K562 (cell line): ENCODE measurements around the gene SAMD14. TPM values are rescaled to one million over a fixed set of nuclear protein-coding genes. Genes with fewer than 3 reads are reported as not detected.

Experiments
- ATAC-seq: fragments of 200-7000 bp; cut with Tn5 transposase; 3 replicates; pipeline ENCODE4 v1.9.1; 2020; ENCODE audit warnings: moderate library complexity
- BruUV-seq: library from RNA; stranded (reverse); fragments of 400-500 nt; replicated peaks from 2 replicates; lab custom pipeline; 2021; lab: Mats Ljungman, UMichigan
- CTCF ChIA-PET: fragments of 300-600 bp; formaldehyde crosslinking; extraction: SDS; loops from one replicate; lab custom pipeline; 2021; ENCODE audit warnings: low intra/inter-chr PET ratio; lab: Yijun Ruan, JAX
- POLR2A ChIA-PET: fragments of 300-600, 350-650 bp; sonication (Branson Sonifier 250); formaldehyde crosslinking; extraction: SDS; loops from one replicate; lab custom pipeline; 2021; ENCODE audit warnings: antibody characterized with exemption, inconsistent platforms; lab: Yijun Ruan, JAX
- DNase-seq, 4 experiments: peaks; one replicate each; pipeline versions ENCODE4 v3.0.0 to v3.0.0-alpha.2; 2011 to 2018; ENCODE audit warnings: low spot score in 3 of 4, mixed read lengths in 3 of 4; ENCODE audit errors: extremely low read depth in 1 of 4
- FAIRE-seq: peaks from 2 replicates; lab custom pipeline; 2011; peaks lifted over from hg19 to GRCh38; lab: Jason Lieb, UNC
- H2AFZ ChIP-seq: 2 replicates; pipeline ENCODE4 v1.6.0; 2011; ENCODE audit warnings: low read depth, low read length, control low read depth, inconsistent platforms
- H3K27ac ChIP-seq: fragments of 200-600 bp; 3 replicates; pipeline ENCODE4 v1.8.0; 2011; ENCODE audit warnings: low read depth, mild to moderate bottlenecking, control low read depth, inconsistent platforms, low read length, moderate library complexity, mixed read lengths; ENCODE audit errors: extremely low read depth
- H3K27me3 ChIP-seq, 2 experiments: fragments of 300-600 bp in 1 of 2; 2 replicates in 1 of 2; 3 replicates in 1 of 2; pipeline versions ENCODE4 v1.6.0 to v1.8.0; 2011; ENCODE audit warnings: inconsistent platforms in 2 of 2, low read length in 2 of 2, mild to moderate bottlenecking in 1 of 2, mixed read lengths in 1 of 2, moderate library complexity in 1 of 2; ENCODE audit not compliant: control insufficient read depth in 2 of 2, insufficient read depth in 2 of 2
- H3K36me3 ChIP-seq: fragments of 300-600 bp; 3 replicates; pipeline ENCODE4 v1.8.0; 2011; ENCODE audit warnings: mild to moderate bottlenecking, low read length, inconsistent platforms; ENCODE audit not compliant: control insufficient read depth, insufficient read depth
- H3K4me1 ChIP-seq, 2 experiments: fragments of 200-600 bp in 1 of 2; replicated peaks in 1 of 2; 2 replicates in 1 of 2; 3 replicates in 1 of 2; pipeline versions ENCODE4 v1.5.1 to v1.8.0; 2011; ENCODE audit warnings: inconsistent platforms in 2 of 2, low read length in 2 of 2, mild to moderate bottlenecking in 1 of 2, mixed read lengths in 1 of 2, moderate library complexity in 1 of 2; ENCODE audit not compliant: control insufficient read depth in 2 of 2, insufficient read depth in 2 of 2
- H3K4me2 ChIP-seq: 2 replicates; pipeline ENCODE4 v1.6.1; 2011; ENCODE audit warnings: low read length, control low read depth, inconsistent platforms, mixed read lengths; ENCODE audit not compliant: insufficient read depth
- H3K4me3 ChIP-seq: fragments of 200-600 bp; sonication (generic), shearing (Covaris generic); 2 replicates; pipeline ENCODE4 v1.5.1; 2016; ENCODE audit warnings: control low read depth, inconsistent platforms
- H3K79me2 ChIP-seq: fragments of 200-600 bp; 3 replicates; pipeline ENCODE4 v1.8.0; 2011; ENCODE audit warnings: low read length, inconsistent platforms; ENCODE audit not compliant: control insufficient read depth, insufficient read depth
- H3K9ac ChIP-seq, 2 experiments: 2 replicates each; pipeline versions ENCODE4 v1.6.0 to v1.6.1; 2011; ENCODE audit warnings: low read depth in 2 of 2, low read length in 2 of 2, control low read depth in 1 of 2, inconsistent platforms in 1 of 2, mild to moderate bottlenecking in 1 of 2, mixed read lengths in 1 of 2; ENCODE audit not compliant: insufficient read depth in 1 of 2
- H3K9me1 ChIP-seq: one replicate; pipeline ENCODE4 v1.6.0; 2011; ENCODE audit warnings: inconsistent platforms, mild to moderate bottlenecking, low read length, moderate library complexity; ENCODE audit not compliant: control insufficient read depth, insufficient read depth
- H3K9me3 ChIP-seq: replicated peaks from 2 replicates; pipeline ENCODE4 v1.5.1; 2011; ENCODE audit warnings: low read depth, low read length, inconsistent platforms; ENCODE audit not compliant: control insufficient read depth, insufficient read depth
- H4K20me1 ChIP-seq: replicated peaks from 2 replicates; pipeline ENCODE4 v1.6.1; 2011; ENCODE audit warnings: low read length, inconsistent platforms, mixed read lengths; ENCODE audit not compliant: control insufficient read depth, insufficient read depth
- CHD2 ChIP-seq: IDR thresholded peaks from 2 replicates; pipeline ENCODE4 v1.6.1; 2011; ENCODE audit warnings: low read depth, low read length
- E2F5 ChIP-seq: sonication (generic); formaldehyde crosslinking; IDR thresholded peaks from 2 replicates; pipeline ENCODE4 v1.8.0; 2022; ENCODE audit warnings: mild to moderate bottlenecking, missing genetic modification reagents
- ELF2 ChIP-seq: fragments of 250-450 bp; sonication (Bioruptor Pico); IDR thresholded peaks from 2 replicates; pipeline ENCODE4 v1.5.0; 2021; ENCODE audit warnings: mild to moderate bottlenecking
- ETV6 ChIP-seq, 3 experiments: fragments of 150-350 bp in 1 of 3; sonication (generic) in 1 of 3; formaldehyde crosslinking in 1 of 3; IDR thresholded peaks; 2 replicates each; pipeline versions ENCODE4 v1.6.1 to v1.8.0; 2014 to 2022; ENCODE audit warnings: borderline replicate concordance in 2 of 3, low read depth in 2 of 3, antibody characterized with exemption in 1 of 3, low read length in 1 of 3, mild to moderate bottlenecking in 1 of 3, missing genetic modification reagents in 1 of 3
- MAFF ChIP-seq: IDR thresholded peaks from 2 replicates; pipeline ENCODE4 v1.6.1; 2012; ENCODE audit warnings: low read length, improper control_type of control experiment
- SPI1 ChIP-seq: IDR thresholded peaks from 2 replicates; pipeline ENCODE4 v1.6.1; 2011; ENCODE audit warnings: low read depth, low read length, control low read depth, borderline replicate concordance
- ZBTB7A ChIP-seq: IDR thresholded peaks from 2 replicates; pipeline ENCODE4 v1.6.1; 2011; ENCODE audit warnings: low read depth, mild to moderate bottlenecking, low read length, moderate library complexity, borderline replicate concordance; ENCODE audit not compliant: control insufficient read depth
- WGBS: fragments of 100-300 bp; shearing (Covaris generic); methylation state at CpG from one replicate; pipeline ENCODE4 v1.1.6; 2016; ENCODE audit warnings: low coverage, mixed read lengths; ENCODE audit not compliant: insufficient coverage; ENCODE audit errors: missing lambda C conversion rate; 5-methylcytosine and 5-hydroxymethylcytosine counted together
- in situ Hi-C: fragments of 300-500 bp; cut with MboI; formaldehyde crosslinking; loops from 4 replicates; pipeline ENCODE4 v1.15.0; 2018; ENCODE audit warnings: inconsistent platforms, mixed read lengths
- intact Hi-C: fragments of 100-400 bp; cut with micrococcal nuclease; formaldehyde crosslinking; loops from 2 replicates; pipeline ENCODE4 v1.14.2; 2022
- polyA plus RNA-seq, 8 experiments: library from polyadenylated mRNA; depleted of rRNA in 4 of 8; stranded (reverse) in 5 of 8; unstranded in 3 of 8; fragments of >200 nt; fragmentation: Nextera tagmentation in 2 of 8; fragmentation: Illumina TruSeq in 1 of 8; extraction: Ambion mirVana in 2 of 8; extraction: Trizol in 1 of 8; gene quantifications; 2 replicates each; pipeline versions ENCODE4 v1.2.1 to v1.2.3, GENCODE V29; 2011 to 2014; ENCODE audit warnings: inconsistent platforms in 1 of 8, missing spikeins in 1 of 8
- total RNA-seq, 7 experiments: library from RNA; depleted of rRNA in 6 of 7; stranded (reverse); fragments of >200 nt in 6 of 7; fragmentation: Illumina TruSeq in 2 of 7; extraction: Trizol in 2 of 7; gene quantifications; 2 replicates each; pipeline versions ENCODE4 v1.2.1 to v1.2.3, GENCODE V29; 2011 to 2021; ENCODE audit warnings: low replicate concordance in 1 of 7

Gene SAMD14
- total and polyA plus RNA-seq, 9 of the 15 experiments (the other 6 are each of a cell fraction or from before 2014, with no cell fraction given) = 0.04 to 0.07 TPM; not detected in 7

- ChIA-PET CTCF (no interaction called here), POLR2A (interaction anchor here (0.5 to 0.6 kb wide), 2 partner anchors 11 kb away, joined by 3 read pairs; no protein-coding TSS in a partner anchor)
- Histone ChIP-seq H3K9me3 (no peaks in the 10 kb centered on the region), H3K27me3 (no peaks in the 10 kb centered on the region), H4K20me1 (no peaks in the 10 kb centered on the region), H3K9ac (peak overlapping the region; percentile 67 to 81), H3K4me1 (peaks cover 38 to 80% of the 10 kb centered on the region in 2 experiments), H3K4me3 (peak overlapping the region; percentile 67; the same call in 1 of the 2 replicates), H2AFZ (peak overlapping the region; percentile 63; the same call in 1 of the 2 replicates), H3K36me3 (peaks cover 5% of the 10 kb centered on the region; the same call in 1 of the 3 replicates), H3K79me2 (peaks cover 43% of the 10 kb centered on the region), H3K9me1 (peaks cover 5% of the 10 kb centered on the region), H3K4me2 (peak overlapping the region; percentile 60), H3K27ac (peak overlapping the region; percentile 87)
- intact Hi-C loops (loop anchor here (1.0 kb wide), 1 partner anchor 9 kb away; no protein-coding TSS in a partner anchor), in situ Hi-C loops (no loop called here)
- ATAC-seq (no peak), FAIRE-seq (no peak), DNase-seq (no peak)
- TF ChIP-seq ELF2 (CRISPR knock-in tag) (no peak), ETV6 (IDR thresholded peaks at IDR 0.05; ENCODE audit: borderline replicate concordance in 1 of 2, low read depth in 2 of 2, low read length in 1 of 2) (no peak), ETV6 (CRISPR knock-in tag; IDR thresholded peaks at IDR 0.05; ENCODE audit: borderline replicate concordance) (no peak), ZBTB7A (peak; percentile 54; the same call in 1 of the 2 replicates), E2F5 (CRISPR knock-in tag) (no peak), MAFF (no peak), CHD2 (no peak), SPI1 (no peak)
- no TSS peak for BruUV-seq
- 11% methylated on average over 5 of the region's 7 CpGs for WGBS
These were observed 22.8 kb upstream of the SAMD14 start for GRCh38 chr17:50152736-50153135.
